ENCODE measurements around the gene TMEM182.

- TF ChIP-seq, protein P1, sequence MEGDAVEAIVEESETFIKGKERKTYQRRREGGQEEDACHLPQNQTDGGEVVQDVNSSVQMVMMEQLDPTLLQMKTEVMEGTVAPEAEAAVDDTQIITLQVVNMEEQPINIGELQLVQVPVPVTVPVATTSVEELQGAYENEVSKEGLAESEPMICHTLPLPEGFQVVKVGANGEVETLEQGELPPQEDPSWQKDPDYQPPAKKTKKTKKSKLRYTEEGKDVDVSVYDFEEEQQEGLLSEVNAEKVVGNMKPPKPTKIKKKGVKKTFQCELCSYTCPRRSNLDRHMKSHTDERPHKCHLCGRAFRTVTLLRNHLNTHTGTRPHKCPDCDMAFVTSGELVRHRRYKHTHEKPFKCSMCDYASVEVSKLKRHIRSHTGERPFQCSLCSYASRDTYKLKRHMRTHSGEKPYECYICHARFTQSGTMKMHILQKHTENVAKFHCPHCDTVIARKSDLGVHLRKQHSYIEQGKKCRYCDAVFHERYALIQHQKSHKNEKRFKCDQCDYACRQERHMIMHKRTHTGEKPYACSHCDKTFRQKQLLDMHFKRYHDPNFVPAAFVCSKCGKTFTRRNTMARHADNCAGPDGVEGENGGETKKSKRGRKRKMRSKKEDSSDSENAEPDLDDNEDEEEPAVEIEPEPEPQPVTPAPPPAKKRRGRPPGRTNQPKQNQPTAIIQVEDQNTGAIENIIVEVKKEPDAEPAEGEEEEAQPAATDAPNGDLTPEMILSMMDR (tag by site-specific recombination; IDR thresholded peaks at IDR 0.05) = no peak
- TF ChIP-seq ZNF121 (tag by site-specific recombination; IDR thresholded peaks at IDR 0.05) (no peak), ZNF830 (tag by site-specific recombination; IDR thresholded peaks at IDR 0.05; ENCODE audit: low read depth) (no peak), BCL11B (tag by site-specific recombination; IDR thresholded peaks at IDR 0.05; ENCODE audit: low read depth) (no peak), ZNF416 (tag by site-specific recombination; IDR thresholded peaks at IDR 0.05) (no peak), ZNF37A (tag by site-specific recombination; IDR thresholded peaks at IDR 0.05) (no peak), YY1 (tag by site-specific recombination; IDR thresholded peaks at IDR 0.05) (no peak), SP2 (tag by site-specific recombination; IDR thresholded peaks at IDR 0.05) (no peak), REST (tag by site-specific recombination; IDR thresholded peaks at IDR 0.05) (no peak)
- TF ChIP-seq, protein P2, sequence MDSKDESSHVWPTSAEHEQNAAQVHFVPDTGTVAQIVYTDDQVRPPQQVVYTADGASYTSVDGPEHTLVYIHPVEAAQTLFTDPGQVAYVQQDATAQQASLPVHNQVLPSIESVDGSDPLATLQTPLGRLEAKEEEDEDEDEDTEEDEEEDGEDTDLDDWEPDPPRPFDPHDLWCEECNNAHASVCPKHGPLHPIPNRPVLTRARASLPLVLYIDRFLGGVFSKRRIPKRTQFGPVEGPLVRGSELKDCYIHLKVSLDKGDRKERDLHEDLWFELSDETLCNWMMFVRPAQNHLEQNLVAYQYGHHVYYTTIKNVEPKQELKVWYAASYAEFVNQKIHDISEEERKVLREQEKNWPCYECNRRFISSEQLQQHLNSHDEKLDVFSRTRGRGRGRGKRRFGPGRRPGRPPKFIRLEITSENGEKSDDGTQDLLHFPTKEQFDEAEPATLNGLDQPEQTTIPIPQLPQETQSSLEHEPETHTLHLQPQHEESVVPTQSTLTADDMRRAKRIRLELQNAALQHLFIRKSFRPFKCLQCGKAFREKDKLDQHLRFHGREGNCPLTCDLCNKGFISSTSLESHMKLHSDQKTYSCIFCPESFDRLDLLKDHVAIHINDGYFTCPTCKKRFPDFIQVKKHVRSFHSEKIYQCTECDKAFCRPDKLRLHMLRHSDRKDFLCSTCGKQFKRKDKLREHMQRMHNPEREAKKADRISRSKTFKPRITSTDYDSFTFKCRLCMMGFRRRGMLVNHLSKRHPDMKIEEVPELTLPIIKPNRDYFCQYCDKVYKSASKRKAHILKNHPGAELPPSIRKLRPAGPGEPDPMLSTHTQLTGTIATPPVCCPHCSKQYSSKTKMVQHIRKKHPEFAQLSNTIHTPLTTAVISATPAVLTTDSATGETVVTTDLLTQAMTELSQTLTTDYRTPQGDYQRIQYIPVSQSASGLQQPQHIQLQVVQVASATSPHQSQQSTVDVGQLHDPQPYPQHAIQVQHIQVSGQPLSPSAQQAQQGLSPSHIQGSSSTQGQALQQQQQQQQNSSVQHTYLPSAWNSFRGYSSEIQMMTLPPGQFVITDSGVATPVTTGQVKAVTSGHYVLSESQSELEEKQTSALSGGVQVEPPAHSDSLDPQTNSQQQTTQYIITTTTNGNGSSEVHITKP (tag by site-specific recombination; IDR thresholded peaks at IDR 0.05) = no peak
- TF ChIP-seq, protein P3, sequence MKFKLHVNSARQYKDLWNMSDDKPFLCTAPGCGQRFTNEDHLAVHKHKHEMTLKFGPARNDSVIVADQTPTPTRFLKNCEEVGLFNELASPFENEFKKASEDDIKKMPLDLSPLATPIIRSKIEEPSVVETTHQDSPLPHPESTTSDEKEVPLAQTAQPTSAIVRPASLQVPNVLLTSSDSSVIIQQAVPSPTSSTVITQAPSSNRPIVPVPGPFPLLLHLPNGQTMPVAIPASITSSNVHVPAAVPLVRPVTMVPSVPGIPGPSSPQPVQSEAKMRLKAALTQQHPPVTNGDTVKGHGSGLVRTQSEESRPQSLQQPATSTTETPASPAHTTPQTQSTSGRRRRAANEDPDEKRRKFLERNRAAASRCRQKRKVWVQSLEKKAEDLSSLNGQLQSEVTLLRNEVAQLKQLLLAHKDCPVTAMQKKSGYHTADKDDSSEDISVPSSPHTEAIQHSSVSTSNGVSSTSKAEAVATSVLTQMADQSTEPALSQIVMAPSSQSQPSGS (tag by site-specific recombination; IDR thresholded peaks at IDR 0.05; ENCODE audit: low read depth) = no peak
Observed at GRCh38 chr2:102755284-102755683, 6.5 kb upstream of the TMEM182 start.

Measured in HEK293 (cell line).